WTC11 (cell line): ENCODE data around the gene TRAF2. TPM values are rescaled to one million over a fixed set of nuclear protein-coding genes. Genes with fewer than 3 reads are reported as not detected.

Experiments used
- ATAC-seq: fragments of 200-7000 bp; cut with Tn5 transposase; 2 replicates; pipeline ENCODE4 v1.10.0; 2021; ENCODE audit warnings: mild to moderate bottlenecking, moderate library complexity
- CTCF ChIA-PET: fragments of 300-600 bp; sonication (Branson Sonifier 250); formaldehyde crosslinking; loops from one replicate; lab custom pipeline; 2021; ENCODE audit warnings: antibody characterized with exemption; lab: Charles Lee
- POLR2A ChIA-PET: fragments of 350-600 bp; sonication (Branson Sonifier 250); formaldehyde crosslinking; loops from one replicate; lab custom pipeline; 2021; ENCODE audit warnings: antibody characterized with exemption; lab: Charles Lee
- DNase-seq: peaks from one replicate; pipeline ENCODE4 v3.0.0; 2021; ENCODE audit warnings: low spot score
- H3K27ac Mint-ChIP-seq: 2 replicates; pipeline ENCODE4 v1.8.0; 2021; ENCODE audit warnings: mixed read lengths
- H3K27me3 Mint-ChIP-seq: 2 replicates; pipeline ENCODE4 v1.8.0; 2021; ENCODE audit warnings: low read depth, mild to moderate bottlenecking, moderate library complexity, mixed read lengths
- H3K36me3 Mint-ChIP-seq: 2 replicates; pipeline ENCODE4 v1.8.0; 2021; ENCODE audit warnings: mixed read lengths
- H3K4me1 Mint-ChIP-seq: 2 replicates; pipeline ENCODE4 v1.8.0; 2022; ENCODE audit warnings: mixed read lengths
- H3K4me3 Mint-ChIP-seq: 2 replicates; pipeline ENCODE4 v1.8.0; 2021; ENCODE audit warnings: mild to moderate bottlenecking, moderate library complexity, mixed read lengths
- H3K9me3 Mint-ChIP-seq: 2 replicates; pipeline ENCODE4 v1.8.0; 2021; ENCODE audit warnings: mixed read lengths
- ARID4B ChIP-seq: sonication (generic); formaldehyde crosslinking; IDR thresholded peaks from 2 replicates; pipeline ENCODE4 v1.8.0; 2023; ENCODE audit warnings: missing genetic modification reagents, mild to moderate bottlenecking, borderline replicate concordance
- ATF1 ChIP-seq: sonication (generic); formaldehyde crosslinking; IDR thresholded peaks from 2 replicates; pipeline ENCODE4 v1.8.1; 2023; ENCODE audit warnings: mild to moderate bottlenecking, moderate library complexity, missing genetic modification reagents
- ATF6 ChIP-seq: sonication (generic); formaldehyde crosslinking; IDR thresholded peaks from 2 replicates; pipeline ENCODE4 v1.8.1; 2023; ENCODE audit warnings: mild to moderate bottlenecking, missing genetic modification reagents
- E2F5 ChIP-seq: sonication (generic); formaldehyde crosslinking; IDR thresholded peaks from 2 replicates; pipeline ENCODE4 v1.8.1; 2022; ENCODE audit warnings: mild to moderate bottlenecking, moderate library complexity, missing genetic modification reagents
- ELF4 ChIP-seq: sonication (generic); formaldehyde crosslinking; IDR thresholded peaks from 2 replicates; pipeline ENCODE4 v1.8.1; 2022; ENCODE audit warnings: low read depth, mild to moderate bottlenecking, moderate library complexity, missing genetic modification reagents
- FOXJ3 ChIP-seq: sonication (generic); formaldehyde crosslinking; IDR thresholded peaks from 2 replicates; pipeline ENCODE4 v1.9.0; 2021; ENCODE audit warnings: missing genetic modification reagents, mild to moderate bottlenecking, borderline replicate concordance
- FOXP1 ChIP-seq: sonication (generic); formaldehyde crosslinking; IDR thresholded peaks from 2 replicates; pipeline ENCODE4 v1.8.0; 2022; ENCODE audit warnings: missing genetic modification reagents, mild to moderate bottlenecking, moderate library complexity, borderline replicate concordance
- GABPB1 ChIP-seq: sonication (generic); formaldehyde crosslinking; IDR thresholded peaks from 2 replicates; pipeline ENCODE4 v1.8.1; 2023; ENCODE audit warnings: mild to moderate bottlenecking, missing genetic modification reagents
- GRHL2 ChIP-seq: fragments of 250-450 bp; sonication (Bioruptor Pico); IDR thresholded peaks from 2 replicates; pipeline ENCODE4 v1.8.0; 2022; ENCODE audit warnings: mild to moderate bottlenecking, moderate library complexity; ENCODE audit not compliant: insufficient replicate concordance, severe bottlenecking
- HMGA2 ChIP-seq: fragments of 250-450 bp; sonication (Bioruptor Pico); IDR thresholded peaks from 2 replicates; pipeline ENCODE4 v1.4.0; 2021; ENCODE audit warnings: mild to moderate bottlenecking, moderate library complexity
- JUN ChIP-seq: sonication (generic); formaldehyde crosslinking; IDR thresholded peaks from 2 replicates; pipeline ENCODE4 v1.8.0; 2023; ENCODE audit warnings: mild to moderate bottlenecking, missing genetic modification reagents
- OVOL2 ChIP-seq: fragments of 250-450 bp; sonication (Bioruptor Pico); IDR thresholded peaks from 2 replicates; pipeline ENCODE4 v1.9.0; 2021; ENCODE audit warnings: mild to moderate bottlenecking, borderline replicate concordance
- PREB ChIP-seq: sonication (generic); formaldehyde crosslinking; IDR thresholded peaks from 2 replicates; pipeline ENCODE4 v1.8.1; 2022; ENCODE audit warnings: mild to moderate bottlenecking, missing genetic modification reagents, moderate library complexity, borderline replicate concordance
- RORB ChIP-seq: fragments of 250-450 bp; sonication (Bioruptor Pico); IDR thresholded peaks from 2 replicates; pipeline ENCODE4 v1.9.0; 2021; ENCODE audit warnings: mild to moderate bottlenecking
- SMAD4 ChIP-seq: sonication (generic); formaldehyde crosslinking; IDR thresholded peaks from 2 replicates; pipeline ENCODE4 v1.8.0; 2022; ENCODE audit warnings: mild to moderate bottlenecking, missing genetic modification reagents
- TEAD1 ChIP-seq: sonication (generic); formaldehyde crosslinking; IDR thresholded peaks from 2 replicates; pipeline ENCODE4 v1.8.0; 2022; ENCODE audit warnings: mild to moderate bottlenecking, missing genetic modification reagents
- TP53 ChIP-seq: sonication (generic); formaldehyde crosslinking; IDR thresholded peaks from 2 replicates; pipeline ENCODE4 v1.8.1; 2023; ENCODE audit warnings: mild to moderate bottlenecking, missing genetic modification reagents
- ZMAT4 ChIP-seq: fragments of 250-450 bp; sonication (Bioruptor Pico); IDR thresholded peaks from 2 replicates; pipeline ENCODE4 v1.9.0; 2021; ENCODE audit warnings: mild to moderate bottlenecking
- ZNF317 ChIP-seq: sonication (generic); formaldehyde crosslinking; IDR thresholded peaks from 2 replicates; pipeline ENCODE4 v1.8.1; 2023; ENCODE audit warnings: low read depth, mild to moderate bottlenecking, moderate library complexity, missing genetic modification reagents, borderline replicate concordance
- ZNF396 ChIP-seq: fragments of 250-450 bp; sonication (Bioruptor Pico); IDR thresholded peaks from 2 replicates; pipeline ENCODE4 v1.8.0; 2021; ENCODE audit warnings: mild to moderate bottlenecking, moderate library complexity, borderline replicate concordance
- ZNF425 ChIP-seq: fragments of 250-450 bp; sonication (Bioruptor Pico); conservative IDR thresholded peaks from 2 replicates; pipeline ENCODE4 v1.9.0; 2021; ENCODE audit warnings: mild to moderate bottlenecking
- ZNF512 ChIP-seq: sonication (generic); formaldehyde crosslinking; IDR thresholded peaks from 2 replicates; pipeline ENCODE4 v1.8.1; 2022; ENCODE audit warnings: missing genetic modification reagents, borderline replicate concordance
- total RNA-seq: library from RNA; stranded (reverse); gene quantifications from 3 replicates; pipeline ENCODE4 v1.2.3, GENCODE V29; 2021

The TRAF2 gene
- total RNA-seq, 1 experiment from 2014 or later = 55.0 TPM

GRCh38 chr9:136963341-136963740 is 77.0 kb downstream of the TRAF2 start (continued):
- TF ChIP-seq ZNF512 = no peak
- TF ChIP-seq GABPB1 = no peak
- no peak for TF ChIP-seq ZNF317
- no peak for TF ChIP-seq ARID4B (CRISPR knock-in tag)
- no peak for TF ChIP-seq OVOL2
- TF ChIP-seq ZNF425 = no peak
- no peak for TF ChIP-seq ATF6 (CRISPR knock-in tag)
- TF ChIP-seq FOXP1 = no peak

GRCh38 chr9:136963751-136964150 is 77.4 kb downstream of the TRAF2 start:
- Mint-ChIP-seq H3K9me3 (no peaks in the 10 kb centered on the region), H3K36me3 (no peaks in the 10 kb centered on the region), H3K4me3 (no peak overlapping the region), H3K27ac (no peak overlapping the region), H3K27me3 (no peaks in the 10 kb centered on the region), H3K4me1 (peaks cover 10% of the 10 kb centered on the region)
- POLR2A ChIA-PET = no interaction called here
- no peak for DNase-seq
- ATAC-seq = no peak
- CTCF ChIA-PET = interaction anchor here (1.7 to 3.4 kb wide), 4 partner anchors 11 to 100 kb away, joined by 5 to 17 read pairs (median 8); no protein-coding TSS in a partner anchor
- TF ChIP-seq E2F5 (no peak), TP53 (CRISPR knock-in tag) (no peak), ELF4 (CRISPR knock-in tag) (no peak), HMGA2 (CRISPR knock-in tag) (no peak), RORB (CRISPR knock-in tag) (no peak), FOXP1 (no peak), OVOL2 (no peak), FOXJ3 (CRISPR knock-in tag) (no peak), GRHL2 (CRISPR knock-in tag) (no peak), TEAD1 (CRISPR knock-in tag) (no peak), GABPB1 (no peak), ZMAT4 (no peak), ATF1 (no peak), ZNF512 (no peak), SMAD4 (CRISPR knock-in tag) (no peak), JUN (CRISPR knock-in tag) (no peak), ZNF396 (CRISPR knock-in tag) (no peak), PREB (CRISPR knock-in tag) (no peak)
